HepG2 (cell line): ENCODE measurements around the gene GNG4. TPM values are rescaled to one million over a fixed set of nuclear protein-coding genes. Genes with fewer than 3 reads are reported as not detected.

Experiments
- ATAC-seq: fragments of 200-7000 bp; cut with Tn5 transposase; 3 replicates; pipeline ENCODE4 v1.9.1; 2020; ENCODE audit warnings: mild to moderate bottlenecking, moderate library complexity
- BruUV-seq: library from RNA; stranded (reverse); fragments of 400-500 nt; replicated peaks from 2 replicates; lab custom pipeline; 2021; lab: Mats Ljungman, UMichigan
- CTCF ChIA-PET: fragments of 300-600 bp; formaldehyde crosslinking; extraction: SDS; loops from one replicate; lab custom pipeline; 2021; ENCODE audit warnings: low total read pairs, inconsistent platforms, low intra/inter-chr PET ratio; lab: Yijun Ruan, JAX
- POLR2A ChIA-PET: fragments of 350-600 bp; sonication (Branson Sonifier 250); formaldehyde crosslinking; loops from one replicate; lab custom pipeline; 2020; ENCODE audit warnings: antibody characterized with exemption, inconsistent platforms; lab: Yijun Ruan, JAX
- DNase-seq: peaks from one replicate; pipeline ENCODE4 v3.0.0-alpha.2; 2015; ENCODE audit warnings: low spot score
- FAIRE-seq: peaks from 3 replicates; lab custom pipeline; 2011; peaks lifted over from hg19 to GRCh38; lab: Jason Lieb, UNC
- H2AFZ ChIP-seq: one replicate; pipeline ENCODE4 v1.6.1; 2011; ENCODE audit warnings: low read length, inconsistent platforms
- H3K27ac ChIP-seq: fragments of 300-600 bp; 3 replicates; pipeline ENCODE4 v1.8.0; 2011; ENCODE audit warnings: mixed run types, mild to moderate bottlenecking, mixed read lengths, low read length, inconsistent platforms; ENCODE audit not compliant: insufficient read depth; ENCODE audit errors: extremely low read length
- H3K27me3 ChIP-seq, 2 experiments: fragments of 200-600 bp in 1 of 2; 2 replicates in 1 of 2; 3 replicates in 1 of 2; pipeline versions ENCODE4 v1.6.0 to v1.8.0; 2011; ENCODE audit warnings: low read length in 2 of 2, mild to moderate bottlenecking in 2 of 2, moderate library complexity in 2 of 2, inconsistent platforms in 1 of 2; ENCODE audit not compliant: insufficient read depth in 2 of 2, control insufficient read depth in 1 of 2
- H3K36me3 ChIP-seq, 2 experiments: fragments of 200-600 bp in 1 of 2; replicated peaks in 1 of 2; 2 replicates in 1 of 2; 3 replicates in 1 of 2; pipeline versions ENCODE4 v1.5.1 to v1.8.0; 2011; ENCODE audit warnings: low read length in 2 of 2, inconsistent platforms in 1 of 2; ENCODE audit not compliant: insufficient read depth in 2 of 2, control insufficient read depth in 1 of 2
- H3K4me1 ChIP-seq: 2 replicates; pipeline ENCODE4 v1.5.1; 2012; ENCODE audit warnings: low read length, inconsistent platforms; ENCODE audit not compliant: insufficient read depth
- H3K4me2 ChIP-seq: 2 replicates; pipeline ENCODE4 v1.6.0; 2011; ENCODE audit warnings: low read depth, low read length, inconsistent platforms
- H3K4me3 ChIP-seq, 3 experiments: fragments of 200-600 bp in 1 of 3; sonication (generic), shearing (Covaris generic) in 1 of 3; replicated peaks in 1 of 3; 2 replicates each; pipeline ENCODE4 v1.5.1; 2011 to 2016; ENCODE audit warnings: low read length in 3 of 3, inconsistent platforms in 2 of 3, low read depth in 2 of 3, mild to moderate bottlenecking in 2 of 3, control low read depth in 1 of 3, mixed read lengths in 1 of 3; ENCODE audit not compliant: insufficient read depth in 1 of 3
- H3K79me2 ChIP-seq: one replicate; pipeline ENCODE4 v1.6.1; 2011; ENCODE audit warnings: low read length, inconsistent platforms; ENCODE audit not compliant: insufficient read depth
- H3K9ac ChIP-seq: 2 replicates; pipeline ENCODE4 v1.6.0; 2011; ENCODE audit warnings: mild to moderate bottlenecking, low read depth, low read length, inconsistent platforms; ENCODE audit not compliant: insufficient read depth
- H3K9me3 ChIP-seq: 2 replicates; pipeline ENCODE4 v1.5.1; 2012; ENCODE audit warnings: mild to moderate bottlenecking, low read length
- H4K20me1 ChIP-seq: 2 replicates; pipeline ENCODE4 v1.6.0; 2011; ENCODE audit warnings: inconsistent platforms, mild to moderate bottlenecking, low read length, moderate library complexity; ENCODE audit not compliant: insufficient read depth
- ELF1 ChIP-seq: sonication (generic); formaldehyde crosslinking; IDR thresholded peaks from 2 replicates; pipeline ENCODE4 v1.4.0; 2020; ENCODE audit warnings: missing genetic modification reagents
- SP5 ChIP-seq: IDR thresholded peaks from 2 replicates; pipeline ENCODE4 v1.6.1; 2016; ENCODE audit warnings: low read depth, borderline replicate concordance
- SUZ12 ChIP-seq: fragments of 150-350 bp; IDR thresholded peaks from 2 replicates; pipeline ENCODE4 v1.6.1; 2014; ENCODE audit warnings: low read depth, low read length
- ZMYM3 ChIP-seq: sonication (generic); formaldehyde crosslinking; IDR thresholded peaks from 2 replicates; pipeline ENCODE4 v1.5.1; 2020; ENCODE audit warnings: mild to moderate bottlenecking, missing genetic modification reagents
- ZNF557 ChIP-seq: sonication (generic); formaldehyde crosslinking; IDR thresholded peaks from 2 replicates; pipeline ENCODE4 v1.4.0; 2020; ENCODE audit warnings: missing genetic modification reagents
- ZNF598 ChIP-seq: sonication (generic); formaldehyde crosslinking; IDR thresholded peaks from 2 replicates; pipeline ENCODE4 v1.5.1; 2020; ENCODE audit warnings: mild to moderate bottlenecking, missing genetic modification reagents, borderline replicate concordance
- ZNF614 ChIP-seq: IDR thresholded peaks from 2 replicates; pipeline ENCODE4 v1.6.1; 2018; ENCODE audit warnings: missing biosample characterization, missing genetic modification reagents, inconsistent platforms, borderline replicate concordance
- whole genome bisulfite sequencing: methylation state at CpG from one replicate; pipeline ENCODE4 v1.1.6; 2017; ENCODE audit warnings: low lambda C conversion rate; 5-methylcytosine and 5-hydroxymethylcytosine counted together
- in situ Hi-C: cut with HindIII; loops from 2 replicates; pipeline ENCODE4 v1.10.0; 2017; ENCODE audit warnings: low pct_unique_long_range_greater_than_20kb; ENCODE audit not compliant: extremely low pct_ligation_motif_present
- intact Hi-C: fragments of 100-400 bp; cut with micrococcal nuclease; formaldehyde crosslinking; loops from one replicate; pipeline ENCODE4 v1.10.0; 2022; ENCODE audit not compliant: unreplicated experiment
- polyA plus RNA-seq, 8 experiments: library from polyadenylated mRNA; depleted of rRNA in 3 of 8; stranded (reverse) in 7 of 8; unstranded in 1 of 8; fragments of >200 nt; fragmentation: Illumina TruSeq in 4 of 8; extraction: Trizol in 4 of 8; gene quantifications; 2 replicates each; pipeline versions ENCODE4 v1.2.1 to v1.2.3, GENCODE V29; 2011 to 2016; ENCODE audit warnings: low read depth in 4 of 8, missing spikeins in 1 of 8, mixed read lengths in 1 of 8; ENCODE audit not compliant: insufficient read depth in 1 of 8
- total RNA-seq, 5 experiments: library from RNA; depleted of rRNA; stranded (reverse); fragments of >200 nt; fragmentation: Illumina TruSeq; extraction: Trizol; gene quantifications; 2 replicates each; pipeline ENCODE4 v1.2.3, GENCODE V29; 2016; ENCODE audit warnings: low read depth in 1 of 5
- TF ChIP-seq, protein P1 (sequence below): IDR thresholded peaks from 2 replicates; pipeline ENCODE4 v1.6.1; 2016; ENCODE audit warnings: low read depth, control low read depth
- TF ChIP-seq, protein P2 (sequence below): IDR thresholded peaks from 2 replicates; pipeline ENCODE4 v1.6.1; 2016
- TF ChIP-seq, protein P3 (sequence below): sonication (generic); formaldehyde crosslinking; IDR thresholded peaks from 2 replicates; pipeline ENCODE4 v1.5.0; 2020; ENCODE audit warnings: mild to moderate bottlenecking, missing genetic modification reagents

GNG4 gene
- total and polyA plus RNA-seq, 2 of the 13 experiments (the other 11 are each of a cell fraction or from before 2014, with no cell fraction given) = 27.1 to 69.5 TPM

DNA sequence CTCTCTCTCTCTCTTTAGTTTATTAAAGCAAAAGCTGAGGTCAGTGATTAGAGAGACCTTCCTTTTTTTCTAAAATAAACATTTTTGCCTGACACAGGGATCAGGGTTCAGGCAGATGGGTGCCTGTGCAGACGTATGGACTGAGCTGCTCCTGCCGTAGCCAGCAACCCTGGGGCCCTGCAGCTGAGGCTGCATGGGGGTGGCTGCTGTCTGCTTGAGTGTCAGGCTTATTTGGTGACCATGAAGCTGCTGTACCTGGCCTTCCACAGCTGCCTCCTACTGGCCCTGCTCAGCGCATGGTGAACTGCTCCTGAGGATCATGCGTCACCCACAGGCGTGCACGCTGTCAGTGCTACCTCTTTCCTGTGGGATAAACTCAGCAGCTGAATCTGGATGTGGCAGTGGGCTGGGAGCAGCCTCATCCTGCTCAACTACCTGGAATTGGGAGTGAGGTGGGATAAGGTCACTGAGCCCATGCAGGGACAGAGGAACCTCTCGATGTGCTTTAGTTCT, 35.1 kb downstream of the GNG4 start (continued):
- TF ChIP-seq, protein P1, sequence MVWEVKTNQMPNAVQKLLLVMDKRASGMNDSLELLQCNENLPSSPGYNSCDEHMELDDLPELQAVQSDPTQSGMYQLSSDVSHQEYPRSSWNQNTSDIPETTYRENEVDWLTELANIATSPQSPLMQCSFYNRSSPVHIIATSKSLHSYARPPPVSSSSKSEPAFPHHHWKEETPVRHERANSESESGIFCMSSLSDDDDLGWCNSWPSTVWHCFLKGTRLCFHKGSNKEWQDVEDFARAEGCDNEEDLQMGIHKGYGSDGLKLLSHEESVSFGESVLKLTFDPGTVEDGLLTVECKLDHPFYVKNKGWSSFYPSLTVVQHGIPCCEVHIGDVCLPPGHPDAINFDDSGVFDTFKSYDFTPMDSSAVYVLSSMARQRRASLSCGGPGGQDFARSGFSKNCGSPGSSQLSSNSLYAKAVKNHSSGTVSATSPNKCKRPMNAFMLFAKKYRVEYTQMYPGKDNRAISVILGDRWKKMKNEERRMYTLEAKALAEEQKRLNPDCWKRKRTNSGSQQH = peak; percentile 75; the same call in 1 of the 2 replicates
- TF ChIP-seq ZNF598 (CRISPR knock-in tag) = peak; percentile 94; the same call in 1 of the 2 replicates
- TF ChIP-seq ELF1 (CRISPR knock-in tag) = no peak
- TF ChIP-seq ZNF614 (CRISPR knock-in tag) = peak; percentile 71; the same call in 1 of the 2 replicates
- TF ChIP-seq, protein P2, sequence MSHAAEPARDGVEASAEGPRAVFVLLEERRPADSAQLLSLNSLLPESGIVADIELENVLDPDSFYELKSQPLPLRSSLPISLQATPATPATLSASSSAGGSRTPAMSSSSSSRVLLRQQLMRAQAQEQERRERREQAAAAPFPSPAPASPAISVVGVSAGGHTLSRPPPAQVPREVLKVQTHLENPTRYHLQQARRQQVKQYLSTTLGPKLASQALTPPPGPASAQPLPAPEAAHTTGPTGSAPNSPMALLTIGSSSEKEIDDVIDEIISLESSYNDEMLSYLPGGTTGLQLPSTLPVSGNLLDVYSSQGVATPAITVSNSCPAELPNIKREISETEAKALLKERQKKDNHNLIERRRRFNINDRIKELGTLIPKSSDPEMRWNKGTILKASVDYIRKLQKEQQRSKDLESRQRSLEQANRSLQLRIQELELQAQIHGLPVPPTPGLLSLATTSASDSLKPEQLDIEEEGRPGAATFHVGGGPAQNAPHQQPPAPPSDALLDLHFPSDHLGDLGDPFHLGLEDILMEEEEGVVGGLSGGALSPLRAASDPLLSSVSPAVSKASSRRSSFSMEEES (CRISPR knock-in tag) = 0 out of 2 replicates have a peak, but pooled peaks have one; percentile 19
- TF ChIP-seq ZNF557 = no peak
- no peak for TF ChIP-seq SP5
- TF ChIP-seq, all 625 proteins: peak for 163

DNA sequence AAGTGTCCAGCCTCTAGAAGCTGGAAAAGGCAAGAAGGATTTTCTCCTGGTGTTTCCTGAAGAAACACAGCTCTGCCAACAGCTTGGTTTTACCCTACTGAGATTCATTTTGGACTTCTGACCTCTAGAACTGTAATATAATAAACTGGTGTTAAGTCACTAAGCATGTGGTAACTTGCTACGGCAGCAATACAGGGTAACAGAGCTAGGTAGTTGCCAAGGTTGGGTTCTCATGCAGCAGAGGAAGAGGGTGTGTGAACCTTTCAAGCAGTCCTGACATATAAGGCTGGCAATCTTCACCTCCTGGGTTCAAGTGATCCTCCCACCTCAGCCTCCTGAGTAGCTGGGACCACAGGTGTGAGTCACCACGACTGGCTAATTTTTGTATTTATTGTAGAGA, 36.0 kb downstream of the GNG4 start:
- ChIA-PET POLR2A (interaction anchor here (1.2 to 1.9 kb wide), 2 partner anchors 9 to 109 kb away, joined by 5 read pairs; partner anchors contain the start of gene B3GALNT2), CTCF (no interaction called here)
- peaks cover 8% of the 10 kb centered on the region; the same call in 1 of the 2 replicates for H4K20me1 ChIP-seq
- H3K27me3 ChIP-seq = no peaks in the 10 kb centered on the region
- no peak for ATAC-seq
- no peak overlapping the region for H3K9ac ChIP-seq
- WGBS = 71% methylated on average over 1 of the region's 2 CpGs
- peaks cover 8% of the 10 kb centered on the region for H3K79me2 ChIP-seq
- peak overlapping the region; percentile 55 for H3K4me2 ChIP-seq
- H3K4me3 ChIP-seq = no peak overlapping the region
- FAIRE-seq = peak; percentile 56
- peaks cover 32% of the 10 kb centered on the region for H3K4me1 ChIP-seq
- no peak overlapping the region for H2AFZ ChIP-seq
- intact Hi-C loops = loop anchor here (2.0 kb wide), 1 partner anchor 35 kb away; the partner anchor contains the start of gene GNG4
- DNase-seq = no peak
- peaks cover 2 to 16% of the 10 kb centered on the region in 2 experiments; a peak in 4 of 5 replicates for H3K36me3 ChIP-seq
- no peak for TF ChIP-seq SUZ12
- TF ChIP-seq, protein P3, sequence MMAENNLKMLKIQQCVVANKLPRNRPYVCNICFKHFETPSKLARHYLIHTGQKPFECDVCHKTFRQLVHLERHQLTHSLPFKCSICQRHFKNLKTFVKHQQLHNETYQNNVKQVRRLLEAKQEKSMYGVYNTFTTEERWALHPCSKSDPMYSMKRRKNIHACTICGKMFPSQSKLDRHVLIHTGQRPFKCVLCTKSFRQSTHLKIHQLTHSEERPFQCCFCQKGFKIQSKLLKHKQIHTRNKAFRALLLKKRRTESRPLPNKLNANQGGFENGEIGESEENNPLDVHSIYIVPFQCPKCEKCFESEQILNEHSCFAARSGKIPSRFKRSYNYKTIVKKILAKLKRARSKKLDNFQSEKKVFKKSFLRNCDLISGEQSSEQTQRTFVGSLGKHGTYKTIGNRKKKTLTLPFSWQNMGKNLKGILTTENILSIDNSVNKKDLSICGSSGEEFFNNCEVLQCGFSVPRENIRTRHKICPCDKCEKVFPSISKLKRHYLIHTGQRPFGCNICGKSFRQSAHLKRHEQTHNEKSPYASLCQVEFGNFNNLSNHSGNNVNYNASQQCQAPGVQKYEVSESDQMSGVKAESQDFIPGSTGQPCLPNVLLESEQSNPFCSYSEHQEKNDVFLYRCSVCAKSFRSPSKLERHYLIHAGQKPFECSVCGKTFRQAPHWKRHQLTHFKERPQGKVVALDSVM (CRISPR knock-in tag) = peak; percentile 51; the same call in 1 of the 2 replicates
- TF ChIP-seq ZMYM3 (CRISPR knock-in tag) = peak; percentile 46; the same call in 1 of the 2 replicates
- in situ Hi-C loops = no loop called here
- H3K9me3 ChIP-seq = no peaks in the 10 kb centered on the region
- no TSS peak for BruUV-seq
- peak overlapping the region; percentile 57 for H3K27ac ChIP-seq
